ENCODE measurements around the gene RCCD1.

The RCCD1 gene

GRCh38 chr15:90936823-90937222, 17.9 kb upstream of the RCCD1 start:
- no peak overlapping the region for H3K4me3 ChIP-seq (replicated peaks; ENCODE audit: low read depth, low read length)
- H3K36me3 ChIP-seq (ENCODE audit: control insufficient read depth, insufficient read depth, low read length), result peaks cover 19% of the 10 kb centered on the region

DNA sequence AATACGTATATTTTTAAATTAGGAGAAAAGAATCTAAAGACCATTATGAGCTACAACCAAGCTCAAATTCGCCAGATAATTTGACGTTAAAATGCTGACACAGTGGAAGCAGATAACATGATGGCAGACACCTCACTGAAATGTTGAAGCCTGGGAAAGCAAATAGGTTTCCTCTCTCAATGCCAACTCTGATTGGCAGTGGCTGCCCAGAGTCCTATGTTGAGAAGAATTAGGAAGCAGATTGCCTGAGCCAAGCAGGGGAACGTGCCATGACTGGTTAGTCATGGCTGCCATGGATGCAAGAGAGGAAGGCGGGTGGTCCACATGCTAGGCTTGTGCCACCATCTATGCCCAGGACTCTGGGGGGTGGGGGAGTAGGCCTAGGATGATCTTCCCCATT, 16.4 kb upstream of the RCCD1 start:
- no peak for TF ChIP-seq CTCF (IDR thresholded peaks at IDR 0.05; ENCODE audit: insufficient read depth, low read length, poor library complexity, severe bottlenecking)
- Histone ChIP-seq H3K36me3 (ENCODE audit: control insufficient read depth, insufficient read depth, low read length) (peaks cover 31% of the 10 kb centered on the region), H3K27me3 (replicated peaks; ENCODE audit: control insufficient read depth, insufficient read depth, low read length) (no peaks in the 10 kb centered on the region), H3K4me3 (replicated peaks; ENCODE audit: low read depth, low read length) (no peak overlapping the region)
- no peak for DNase-seq (ENCODE audit: extremely low read depth, insufficient read length)

More at GRCh38 chr15:90936823-90937222, 17.9 kb upstream of the RCCD1 start:
- no peak for TF ChIP-seq CTCF (IDR thresholded peaks at IDR 0.05; ENCODE audit: insufficient read depth, low read length, poor library complexity, severe bottlenecking)
- no peaks in the 10 kb centered on the region for H3K27me3 ChIP-seq (replicated peaks; ENCODE audit: control insufficient read depth, insufficient read depth, low read length)
- DNase-seq (ENCODE audit: extremely low read depth, insufficient read length), result no peak

DNA sequence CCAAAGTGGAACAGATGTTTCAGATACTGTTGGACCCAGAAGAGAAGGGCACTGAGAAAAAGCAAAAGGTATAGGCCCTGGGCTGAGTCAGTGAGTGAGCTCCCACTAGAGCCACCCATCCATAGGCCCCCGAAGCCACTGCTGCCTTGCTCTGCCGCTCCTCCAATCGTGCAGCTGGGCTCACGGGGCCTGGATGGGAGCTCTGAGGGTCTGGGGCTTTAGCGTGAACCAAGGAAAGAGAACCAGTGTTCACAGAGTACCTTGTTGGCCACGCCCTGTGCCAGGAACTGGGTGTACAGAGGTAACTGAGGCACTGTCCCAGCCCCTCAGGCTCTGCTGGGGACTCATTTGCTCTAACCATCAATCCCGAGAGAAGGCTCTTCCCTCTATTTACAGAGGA, 14.9 kb upstream of the RCCD1 start:
- Histone ChIP-seq H3K36me3 (ENCODE audit: control insufficient read depth, insufficient read depth, low read length) (peaks cover 34% of the 10 kb centered on the region), H3K27me3 (replicated peaks; ENCODE audit: control insufficient read depth, insufficient read depth, low read length) (no peaks in the 10 kb centered on the region), H3K4me3 (replicated peaks; ENCODE audit: low read depth, low read length) (no peak overlapping the region)
- TF ChIP-seq CTCF (IDR thresholded peaks at IDR 0.05; ENCODE audit: insufficient read depth, low read length, poor library complexity, severe bottlenecking), result no peak
- no peak for DNase-seq (ENCODE audit: extremely low read depth, insufficient read length)

- Histone ChIP-seq H3K27me3 (replicated peaks; ENCODE audit: control insufficient read depth, insufficient read depth, low read length) (no peaks in the 10 kb centered on the region), H3K36me3 (ENCODE audit: control insufficient read depth, insufficient read depth, low read length) (peaks cover 37% of the 10 kb centered on the region), H3K4me3 (replicated peaks; ENCODE audit: low read depth, low read length) (no peak overlapping the region)
- no peak for DNase-seq (ENCODE audit: extremely low read depth, insufficient read length)
- no peak for TF ChIP-seq CTCF (IDR thresholded peaks at IDR 0.05; ENCODE audit: insufficient read depth, low read length, poor library complexity, severe bottlenecking)
These were observed 13.6 kb upstream of the RCCD1 start for GRCh38 chr15:90941038-90941437.

GRCh38 chr15:90942354-90943120, 12.1 kb upstream of the RCCD1 start:
- no peak for TF ChIP-seq CTCF (IDR thresholded peaks at IDR 0.05; ENCODE audit: insufficient read depth, low read length, poor library complexity, severe bottlenecking)
- peaks cover 45% of the 10 kb centered on the region for H3K36me3 ChIP-seq (ENCODE audit: control insufficient read depth, insufficient read depth, low read length)

More at GRCh38 chr15:90942354-90943120, 12.1 kb upstream of the RCCD1 start:
- no peak overlapping the region for H3K4me3 ChIP-seq (replicated peaks; ENCODE audit: low read depth, low read length)
- no peaks in the 10 kb centered on the region for H3K27me3 ChIP-seq (replicated peaks; ENCODE audit: control insufficient read depth, insufficient read depth, low read length)
- no peak for DNase-seq (ENCODE audit: extremely low read depth, insufficient read length)

Data from GM06990 (cell line).